Measurements from ENCODE around the gene NRN1.

NRN1 gene

DNA sequence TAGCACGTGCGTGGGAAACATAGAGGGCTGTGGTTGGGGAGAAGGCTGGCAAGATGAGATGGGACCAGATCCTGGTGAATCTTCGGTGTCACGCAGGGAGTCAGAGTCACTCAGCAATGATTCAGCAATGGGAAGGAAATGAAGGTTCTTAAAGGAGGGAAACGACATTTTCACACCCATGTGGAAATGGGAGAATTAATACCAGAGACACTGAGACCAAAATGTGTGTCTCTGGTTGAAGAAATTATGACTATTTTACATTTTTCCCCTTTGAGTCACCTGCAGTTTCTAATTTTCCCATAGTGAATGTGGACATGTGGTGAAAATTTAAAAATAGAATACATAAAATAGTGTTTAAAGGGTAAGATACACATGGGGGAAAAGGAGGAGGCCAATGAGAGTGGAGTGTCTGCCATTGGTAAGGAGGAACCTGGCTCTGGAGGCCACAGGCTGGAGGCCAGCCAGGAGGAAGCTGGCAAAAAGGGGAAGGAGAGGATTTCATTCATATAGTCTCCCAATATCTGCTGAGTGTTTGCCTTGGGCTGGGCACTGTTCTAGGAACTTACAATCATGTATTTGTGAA is 17.5 kb downstream of the NRN1 start:
- H3K27me3 Mint-ChIP-seq (ENCODE audit: low read depth, poor library complexity): peaks cover 42% of the 10 kb centered on the region
- no peak for DNase-seq
- H3K36me3 Mint-ChIP-seq (ENCODE audit: low read depth): no peaks in the 10 kb centered on the region

DNA sequence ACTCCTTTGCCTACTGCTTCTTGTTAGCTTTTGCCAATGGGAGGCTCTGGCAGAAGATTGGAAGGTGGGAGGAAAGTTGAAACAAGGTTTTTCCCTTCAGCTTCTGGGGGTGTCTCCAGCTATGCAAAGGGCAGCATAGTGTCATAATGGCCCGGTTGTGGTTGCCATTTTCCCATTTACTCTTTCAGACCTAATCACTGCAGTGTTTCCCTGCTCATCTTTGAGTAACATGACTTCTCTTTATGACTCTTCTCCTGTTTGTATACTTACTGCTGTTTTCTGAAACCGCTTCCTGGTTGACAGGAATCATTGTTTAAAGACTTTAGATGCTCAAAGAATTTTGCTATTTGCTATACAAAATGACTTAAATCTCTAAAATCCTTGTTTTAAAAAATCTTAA is 19.9 kb downstream of the NRN1 start:
- H3K27ac Mint-ChIP-seq: no peak overlapping the region
- DNase-seq: no peak
- no peaks in the 10 kb centered on the region for H3K36me3 Mint-ChIP-seq (ENCODE audit: low read depth)
- TF ChIP-seq, protein P1, sequence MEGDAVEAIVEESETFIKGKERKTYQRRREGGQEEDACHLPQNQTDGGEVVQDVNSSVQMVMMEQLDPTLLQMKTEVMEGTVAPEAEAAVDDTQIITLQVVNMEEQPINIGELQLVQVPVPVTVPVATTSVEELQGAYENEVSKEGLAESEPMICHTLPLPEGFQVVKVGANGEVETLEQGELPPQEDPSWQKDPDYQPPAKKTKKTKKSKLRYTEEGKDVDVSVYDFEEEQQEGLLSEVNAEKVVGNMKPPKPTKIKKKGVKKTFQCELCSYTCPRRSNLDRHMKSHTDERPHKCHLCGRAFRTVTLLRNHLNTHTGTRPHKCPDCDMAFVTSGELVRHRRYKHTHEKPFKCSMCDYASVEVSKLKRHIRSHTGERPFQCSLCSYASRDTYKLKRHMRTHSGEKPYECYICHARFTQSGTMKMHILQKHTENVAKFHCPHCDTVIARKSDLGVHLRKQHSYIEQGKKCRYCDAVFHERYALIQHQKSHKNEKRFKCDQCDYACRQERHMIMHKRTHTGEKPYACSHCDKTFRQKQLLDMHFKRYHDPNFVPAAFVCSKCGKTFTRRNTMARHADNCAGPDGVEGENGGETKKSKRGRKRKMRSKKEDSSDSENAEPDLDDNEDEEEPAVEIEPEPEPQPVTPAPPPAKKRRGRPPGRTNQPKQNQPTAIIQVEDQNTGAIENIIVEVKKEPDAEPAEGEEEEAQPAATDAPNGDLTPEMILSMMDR (IDR thresholded peaks at IDR 0.05): no peak
- peaks cover 23% of the 10 kb centered on the region for H3K4me1 Mint-ChIP-seq
- H3K27me3 Mint-ChIP-seq (ENCODE audit: low read depth, poor library complexity): peaks cover 19% of the 10 kb centered on the region
- H3K9me3 Mint-ChIP-seq: no peaks in the 10 kb centered on the region
- no peak overlapping the region for H3K4me3 Mint-ChIP-seq

More for the DNA sequence above, 17.5 kb downstream of the NRN1 start:
- peaks cover 30% of the 10 kb centered on the region for H3K4me1 Mint-ChIP-seq
- H3K9me3 Mint-ChIP-seq: peaks cover 8% of the 10 kb centered on the region
- H3K27ac Mint-ChIP-seq: no peak overlapping the region
- no peak overlapping the region for H3K4me3 Mint-ChIP-seq
- TF ChIP-seq, protein P1 (IDR thresholded peaks at IDR 0.05): no peak

DNA sequence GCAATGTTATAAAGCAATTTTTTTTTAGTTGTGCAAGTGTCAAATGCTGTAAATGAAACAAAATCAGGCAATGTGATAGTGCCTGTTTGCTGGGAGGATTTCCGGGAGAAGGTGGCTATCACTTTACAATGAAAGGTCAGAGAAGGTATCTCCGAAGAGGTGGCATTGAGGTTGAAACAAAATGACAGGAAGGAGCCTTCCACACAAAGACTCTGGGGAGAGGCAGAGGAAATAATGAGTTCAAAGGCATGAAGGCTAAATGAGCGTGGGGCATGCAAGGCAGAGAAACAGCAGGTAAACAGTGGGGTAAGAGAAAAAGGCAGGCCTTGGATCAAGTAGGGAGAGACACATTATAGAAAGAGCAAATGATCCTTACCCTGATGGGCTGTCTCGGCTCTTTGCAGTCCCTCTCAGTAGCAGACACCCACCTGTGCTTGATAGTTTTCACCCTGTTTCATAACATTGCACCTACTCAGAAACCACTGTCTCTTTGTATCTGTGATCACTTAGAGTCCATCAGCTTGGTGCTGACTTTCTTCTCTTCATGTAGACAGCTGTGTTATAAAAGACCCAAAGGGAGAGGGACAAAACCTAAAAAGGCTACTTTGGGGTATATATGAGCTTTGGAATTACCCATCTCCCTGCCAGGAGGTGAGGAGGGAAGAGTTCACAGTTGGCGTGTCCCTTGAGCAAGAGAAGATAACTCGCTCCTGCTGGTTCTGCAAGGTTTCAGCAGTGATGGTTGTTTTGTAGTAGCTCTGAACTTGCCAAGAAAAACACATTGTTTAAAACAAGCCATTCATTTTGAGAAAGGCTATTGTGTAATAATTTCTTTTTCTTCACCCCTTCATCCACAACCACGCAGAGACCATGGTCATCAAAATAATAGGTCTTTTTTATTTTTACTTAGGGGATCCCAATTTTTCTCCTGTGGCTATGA is 22.3 kb downstream of the NRN1 start:
- Mint-ChIP-seq H3K27ac (no peak overlapping the region), H3K4me1 (peaks cover 10% of the 10 kb centered on the region)
- TF ChIP-seq, protein P1 (IDR thresholded peaks at IDR 0.05): no peak

DNA sequence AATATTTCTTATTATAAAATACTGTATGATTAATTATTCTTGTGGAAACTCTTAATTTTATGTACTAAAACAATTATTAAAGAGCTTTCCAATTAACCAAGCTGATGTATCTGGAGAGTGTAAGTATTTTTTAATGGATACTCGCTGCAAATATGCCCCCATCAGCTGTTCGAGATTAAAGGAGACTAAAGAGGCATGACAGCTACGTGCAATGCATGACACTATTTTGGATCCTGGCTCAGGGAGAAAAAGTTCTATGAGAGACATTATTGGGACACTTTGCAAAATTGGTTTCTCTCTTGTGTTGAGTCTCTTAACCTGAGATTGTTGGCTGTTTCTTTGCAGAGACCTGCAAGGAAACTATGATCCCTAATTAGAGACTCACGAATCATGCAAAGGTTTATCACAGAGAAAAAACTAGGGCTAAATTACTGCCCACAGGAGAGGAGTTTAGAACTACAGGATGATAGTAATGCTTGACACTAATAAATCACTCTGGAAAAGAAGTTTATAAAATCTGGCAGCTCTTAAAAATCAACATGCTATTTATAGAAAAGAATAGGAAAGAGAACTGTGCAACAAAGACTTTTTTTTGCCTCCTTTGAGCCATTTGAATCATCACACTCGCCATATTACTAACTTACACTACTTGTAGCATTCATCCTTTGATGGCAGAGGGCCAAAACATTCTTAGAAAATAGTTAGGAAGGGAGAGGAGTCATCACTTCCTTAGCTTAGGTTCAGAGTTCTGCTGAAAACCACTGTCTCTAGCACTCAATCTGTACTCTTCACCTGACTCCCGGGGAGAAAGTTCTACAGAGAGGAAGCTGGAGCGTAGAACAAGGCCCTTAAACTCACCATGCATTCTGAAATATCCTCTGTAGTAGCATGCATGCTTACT is 25.3 kb downstream of the NRN1 start:
- Mint-ChIP-seq H3K27ac (no peak overlapping the region), H3K27me3 (ENCODE audit: low read depth, poor library complexity) (peaks cover 8% of the 10 kb centered on the region), H3K4me3 (no peak overlapping the region), H3K36me3 (ENCODE audit: low read depth) (peaks cover 5% of the 10 kb centered on the region), H3K9me3 (peaks cover 10% of the 10 kb centered on the region), H3K4me1 (peaks cover 10% of the 10 kb centered on the region)
- TF ChIP-seq, protein P1 (IDR thresholded peaks at IDR 0.05): no peak
- no peak for DNase-seq

More for the DNA sequence above, 22.3 kb downstream of the NRN1 start:
- H3K27me3 Mint-ChIP-seq (ENCODE audit: low read depth, poor library complexity): peaks cover 14% of the 10 kb centered on the region
- H3K36me3 Mint-ChIP-seq (ENCODE audit: low read depth): peaks cover 5% of the 10 kb centered on the region
- DNase-seq: no peak
- peaks cover 5% of the 10 kb centered on the region for H3K9me3 Mint-ChIP-seq
- H3K4me3 Mint-ChIP-seq: no peak overlapping the region

DNA sequence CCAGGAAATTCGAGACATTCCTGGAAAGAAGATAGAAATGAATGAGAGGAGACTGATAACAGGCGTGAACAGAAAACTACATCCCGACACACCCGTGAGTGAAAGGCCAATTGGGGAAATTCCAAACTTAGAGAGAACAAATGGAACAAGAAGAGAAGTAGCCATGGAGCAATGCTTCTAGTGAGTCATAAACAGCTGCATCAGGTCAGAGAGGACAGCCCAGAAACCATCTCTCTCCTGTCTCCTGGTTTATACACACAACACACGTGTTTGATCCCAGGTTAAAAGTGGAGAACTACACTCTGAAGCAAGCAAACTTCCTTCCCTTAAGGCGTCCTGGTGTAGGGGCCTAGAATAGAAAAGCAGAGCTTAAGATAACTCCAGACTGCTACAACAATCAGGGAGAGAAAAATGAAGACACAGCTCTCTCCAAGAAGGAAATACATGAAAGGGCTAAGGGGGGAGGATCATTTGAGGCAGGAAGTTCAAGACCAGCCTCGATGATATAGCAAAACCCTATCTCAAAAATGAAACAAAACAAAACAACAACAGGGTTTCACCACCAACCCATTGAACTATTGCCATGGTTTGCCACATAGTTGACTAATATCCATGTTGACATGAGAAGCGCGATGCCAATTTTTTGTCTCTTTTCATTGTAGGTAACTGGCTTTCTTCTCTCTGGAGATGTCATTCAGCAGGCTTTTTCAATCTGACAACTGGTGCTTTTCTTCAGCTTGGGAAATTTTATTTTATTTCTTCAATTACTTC is 26.9 kb downstream of the NRN1 start:
- no peak for DNase-seq
- H3K36me3 Mint-ChIP-seq (ENCODE audit: low read depth): peaks cover 5% of the 10 kb centered on the region
- H3K4me1 Mint-ChIP-seq: peaks cover 10% of the 10 kb centered on the region
- H3K27ac Mint-ChIP-seq: no peak overlapping the region
- H3K27me3 Mint-ChIP-seq (ENCODE audit: low read depth, poor library complexity): peaks cover 13% of the 10 kb centered on the region
- H3K4me3 Mint-ChIP-seq: no peak overlapping the region
- peaks cover 10% of the 10 kb centered on the region for H3K9me3 Mint-ChIP-seq
- TF ChIP-seq, protein P1 (IDR thresholded peaks at IDR 0.05): no peak
